Neural progenitor cell (in vitro differentiated cells): Measurements from ENCODE around the gene ATP8A1. TPM values are rescaled to one million over a fixed set of nuclear protein-coding genes. Genes with fewer than 3 reads are reported as not detected.

Source experiments
- DNase-seq: peaks from one replicate; pipeline ENCODE4 v3.0.0-alpha.2; 2016; ENCODE audit warnings: low spot score
- H2AFZ ChIP-seq: fragments of 200-600 bp; sonication (generic); replicated peaks from 2 replicates; pipeline ENCODE4 v1.6.1; 2016; ENCODE audit warnings: antibody characterized with exemption
- H3F3A ChIP-seq: fragments of 200-600 bp; sonication (generic); 2 replicates; pipeline ENCODE4 v1.6.1; 2016; ENCODE audit warnings: antibody characterized with exemption, low read depth
- H3K27ac ChIP-seq: fragments of 200-600 bp; sonication (generic); 2 replicates; pipeline ENCODE4 v1.5.1; 2016; ENCODE audit warnings: mild to moderate bottlenecking
- H3K27me3 ChIP-seq: fragments of 200-600 bp; sonication (generic); 2 replicates; pipeline ENCODE4 v1.6.1; 2016; ENCODE audit warnings: mild to moderate bottlenecking, moderate library complexity
- H3K36me3 ChIP-seq: fragments of 200-600 bp; sonication (generic); 2 replicates; pipeline ENCODE4 v1.5.1; 2016
- H3K4me1 ChIP-seq: fragments of 200-600 bp; sonication (generic); 2 replicates; pipeline ENCODE4 v1.6.1; 2016; ENCODE audit warnings: mixed run types
- H3K4me2 ChIP-seq: fragments of 200-600 bp; sonication (generic); 2 replicates; pipeline ENCODE4 v1.6.1; 2016
- H3K4me3 ChIP-seq: fragments of 200-600 bp; sonication (generic); 2 replicates; pipeline ENCODE4 v1.5.1; 2016
- H3K79me2 ChIP-seq: fragments of 200-600 bp; sonication (generic); 2 replicates; pipeline ENCODE4 v1.6.1; 2016; ENCODE audit warnings: low read depth
- H3K9ac ChIP-seq: fragments of 200-600 bp; sonication (generic); 2 replicates; pipeline ENCODE4 v1.6.1; 2016
- H3K9me3 ChIP-seq: fragments of 200-600 bp; sonication (generic); 2 replicates; pipeline ENCODE4 v1.5.1; 2016; ENCODE audit warnings: low read depth
- H4K20me1 ChIP-seq: fragments of 200-600 bp; sonication (generic); 2 replicates; pipeline ENCODE4 v1.6.1; 2016; ENCODE audit warnings: low read depth
- H3K27ac Mint-ChIP-seq: 3 replicates; pipeline ENCODE4 v1.8.0; 2021; ENCODE audit warnings: mixed read lengths
- H3K27me3 Mint-ChIP-seq: 2 replicates; pipeline ENCODE4 v1.8.0; 2022; ENCODE audit warnings: low read depth, mild to moderate bottlenecking, inconsistent platforms, moderate library complexity, mixed read lengths; ENCODE audit not compliant: insufficient read depth
- H3K36me3 Mint-ChIP-seq: 3 replicates; pipeline ENCODE4 v1.8.0; 2021; ENCODE audit warnings: mixed read lengths
- H3K4me1 Mint-ChIP-seq: 3 replicates; pipeline ENCODE4 v1.8.0; 2021; ENCODE audit warnings: mixed read lengths
- H3K4me3 Mint-ChIP-seq: 3 replicates; pipeline ENCODE4 v1.8.0; 2021; ENCODE audit warnings: mild to moderate bottlenecking, moderate library complexity, mixed read lengths
- H3K9me3 Mint-ChIP-seq: 3 replicates; pipeline ENCODE4 v1.8.0; 2020; ENCODE audit warnings: mixed read lengths
- EZH2 ChIP-seq: fragments of 200-600 bp; sonication (generic); IDR thresholded peaks from 2 replicates; pipeline ENCODE4 v1.6.1; 2017; ENCODE audit warnings: antibody characterized with exemption, mild to moderate bottlenecking, moderate library complexity
- EZH2phosphoT487 ChIP-seq: fragments of 200-600 bp; sonication (generic); IDR thresholded peaks from 2 replicates; pipeline ENCODE4 v1.6.1; 2017; ENCODE audit warnings: antibody characterized with exemption
- total RNA-seq: library from RNA; depleted of rRNA; stranded (reverse); fragments of >200 nt; gene quantifications from 2 replicates; pipeline ENCODE4 v1.2.3, GENCODE V29; 2015; ENCODE audit warnings: low replicate concordance
- TF ChIP-seq, protein P1 (sequence below): fragments of 200-600 bp; sonication (generic); IDR thresholded peaks from 2 replicates; pipeline ENCODE4 v1.5.1; 2017; ENCODE audit warnings: antibody characterized with exemption, mild to moderate bottlenecking

ATP8A1 gene
- total RNA-seq, 1 donor from 2014 or later = 46.1 TPM

GRCh38 chr4:42633605-42634388 lies 23.1 kb downstream of the ATP8A1 start:
- no peaks in the 10 kb centered on the region for H3K36me3 Mint-ChIP-seq
- Histone ChIP-seq H3K79me2 (peaks cover 13% of the 10 kb centered on the region), H3F3A (peaks cover 10% of the 10 kb centered on the region), H3K27ac (no peak overlapping the region), H2AFZ (no peak overlapping the region), H3K36me3 (no peaks in the 10 kb centered on the region), H4K20me1 (no peaks in the 10 kb centered on the region), H3K9ac (no peak overlapping the region), H3K4me3 (no peak overlapping the region), H3K27me3 (no peaks in the 10 kb centered on the region), H3K9me3 (no peaks in the 10 kb centered on the region), H3K4me1 (peaks cover 48% of the 10 kb centered on the region), H3K4me2 (no peak overlapping the region)
- H3K27ac Mint-ChIP-seq = no peak overlapping the region
- no peak for TF ChIP-seq EZH2
- no peak for TF ChIP-seq EZH2phosphoT487
- TF ChIP-seq, protein P1, sequence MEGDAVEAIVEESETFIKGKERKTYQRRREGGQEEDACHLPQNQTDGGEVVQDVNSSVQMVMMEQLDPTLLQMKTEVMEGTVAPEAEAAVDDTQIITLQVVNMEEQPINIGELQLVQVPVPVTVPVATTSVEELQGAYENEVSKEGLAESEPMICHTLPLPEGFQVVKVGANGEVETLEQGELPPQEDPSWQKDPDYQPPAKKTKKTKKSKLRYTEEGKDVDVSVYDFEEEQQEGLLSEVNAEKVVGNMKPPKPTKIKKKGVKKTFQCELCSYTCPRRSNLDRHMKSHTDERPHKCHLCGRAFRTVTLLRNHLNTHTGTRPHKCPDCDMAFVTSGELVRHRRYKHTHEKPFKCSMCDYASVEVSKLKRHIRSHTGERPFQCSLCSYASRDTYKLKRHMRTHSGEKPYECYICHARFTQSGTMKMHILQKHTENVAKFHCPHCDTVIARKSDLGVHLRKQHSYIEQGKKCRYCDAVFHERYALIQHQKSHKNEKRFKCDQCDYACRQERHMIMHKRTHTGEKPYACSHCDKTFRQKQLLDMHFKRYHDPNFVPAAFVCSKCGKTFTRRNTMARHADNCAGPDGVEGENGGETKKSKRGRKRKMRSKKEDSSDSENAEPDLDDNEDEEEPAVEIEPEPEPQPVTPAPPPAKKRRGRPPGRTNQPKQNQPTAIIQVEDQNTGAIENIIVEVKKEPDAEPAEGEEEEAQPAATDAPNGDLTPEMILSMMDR = no peak
- DNase-seq = no peak
- no peak overlapping the region for H3K4me3 Mint-ChIP-seq
- peaks cover 35% of the 10 kb centered on the region for H3K4me1 Mint-ChIP-seq
- no peaks in the 10 kb centered on the region for H3K9me3 Mint-ChIP-seq
- H3K27me3 Mint-ChIP-seq = no peaks in the 10 kb centered on the region

- no peak for TF ChIP-seq EZH2
- TF ChIP-seq, protein P1 = no peak
- TF ChIP-seq EZH2phosphoT487 = no peak
- H3K9me3 ChIP-seq = no peaks in the 10 kb centered on the region
- H2AFZ ChIP-seq = no peak overlapping the region
- Mint-ChIP-seq H3K4me1 (peaks cover 30% of the 10 kb centered on the region), H3K36me3 (no peaks in the 10 kb centered on the region), H3K27ac (no peak overlapping the region), H3K9me3 (no peaks in the 10 kb centered on the region), H3K27me3 (no peaks in the 10 kb centered on the region), H3K4me3 (no peak overlapping the region)
- no peak overlapping the region for H3K27ac ChIP-seq
- DNase-seq = no peak
- H3K4me1 ChIP-seq = peaks cover 41% of the 10 kb centered on the region
- H3K79me2 ChIP-seq = peaks cover 12% of the 10 kb centered on the region
- no peaks in the 10 kb centered on the region for H3K27me3 ChIP-seq
- no peaks in the 10 kb centered on the region for H3K36me3 ChIP-seq
- no peaks in the 10 kb centered on the region for H4K20me1 ChIP-seq
- no peak overlapping the region for H3K4me3 ChIP-seq
- H3K9ac ChIP-seq = no peak overlapping the region
- H3F3A ChIP-seq = peaks cover 10% of the 10 kb centered on the region
- no peak overlapping the region for H3K4me2 ChIP-seq
These were observed 24.1 kb downstream of the ATP8A1 start for GRCh38 chr4:42632653-42633382.

GRCh38 chr4:42630908-42631307 lies 26.0 kb downstream of the ATP8A1 start:
- H3K36me3 Mint-ChIP-seq = no peaks in the 10 kb centered on the region
- H3K4me1 ChIP-seq = peaks cover 28% of the 10 kb centered on the region

More at GRCh38 chr4:42630908-42631307, 26.0 kb downstream of the ATP8A1 start:
- DNase-seq = no peak
- no peak overlapping the region for H2AFZ ChIP-seq
- Mint-ChIP-seq H3K27me3 (no peaks in the 10 kb centered on the region), H3K4me1 (peaks cover 13% of the 10 kb centered on the region), H3K4me3 (no peak overlapping the region), H3K27ac (no peak overlapping the region), H3K9me3 (no peaks in the 10 kb centered on the region)
- no peak overlapping the region for H3K27ac ChIP-seq
- no peaks in the 10 kb centered on the region for H3K9me3 ChIP-seq
- no peak overlapping the region for H3K4me2 ChIP-seq
- H4K20me1 ChIP-seq = no peaks in the 10 kb centered on the region
- TF ChIP-seq EZH2phosphoT487 (no peak), EZH2 (no peak)
- TF ChIP-seq, protein P1 = no peak
- no peak overlapping the region for H3K9ac ChIP-seq
- no peak overlapping the region for H3K4me3 ChIP-seq
- peaks cover 6% of the 10 kb centered on the region for H3K79me2 ChIP-seq
- no peaks in the 10 kb centered on the region for H3F3A ChIP-seq
- H3K27me3 ChIP-seq = no peaks in the 10 kb centered on the region
- H3K36me3 ChIP-seq = no peaks in the 10 kb centered on the region
